H1 (cell line): ENCODE measurements around the gene MYCBPAP. TPM values are rescaled to one million over a fixed set of nuclear protein-coding genes. Genes with fewer than 3 reads are reported as not detected.

Experiments
- CTCF ChIA-PET: fragments of 300-600 bp; sonication (Branson Sonifier 250); formaldehyde crosslinking; loops from one replicate; lab custom pipeline; 2021; ENCODE audit not compliant: partially characterized antibody; lab: Charles Lee
- POLR2A ChIA-PET: fragments of 300-600 bp; sonication (Branson Sonifier 250); formaldehyde crosslinking; loops from one replicate; lab custom pipeline; 2021; ENCODE audit warnings: inconsistent platforms; ENCODE audit not compliant: partially characterized antibody; lab: Charles Lee
- DNase-seq, 2 experiments: peaks; one replicate each; pipeline versions ENCODE4 v3.0.0 to v3.0.0-alpha.2; 2010 to 2022; ENCODE audit warnings: low spot score in 2 of 2, low read depth in 1 of 2, mixed read lengths in 1 of 2
- FAIRE-seq: peaks from 2 replicates; lab custom pipeline; 2011; peaks lifted over from hg19 to GRCh38; lab: Jason Lieb, UNC
- H2AFZ ChIP-seq: 2 replicates; pipeline ENCODE4 v1.8.1; 2012; ENCODE audit warnings: low read length, inconsistent platforms
- H2AK5ac ChIP-seq: 2 replicates; pipeline ENCODE4 v1.6.1; 2013; ENCODE audit warnings: low read depth, low read length
- H2BK120ac ChIP-seq: replicated peaks from 2 replicates; pipeline ENCODE3; 2013; ENCODE audit warnings: low read depth, low read length, inconsistent platforms
- H2BK12ac ChIP-seq: 2 replicates; pipeline ENCODE4 v1.6.1; 2013; ENCODE audit warnings: low read depth, low read length
- H2BK15ac ChIP-seq: 2 replicates; pipeline ENCODE4 v1.6.1; 2013; ENCODE audit warnings: low read length
- H2BK20ac ChIP-seq: 2 replicates; pipeline ENCODE4 v1.6.1; 2013; ENCODE audit warnings: low read length
- H2BK5ac ChIP-seq: 2 replicates; pipeline ENCODE4 v1.6.1; 2013; ENCODE audit warnings: low read depth, low read length
- H3K14ac ChIP-seq: 2 replicates; pipeline ENCODE4 v1.6.1; 2013; ENCODE audit warnings: inconsistent platforms; ENCODE audit not compliant: insufficient read length
- H3K18ac ChIP-seq: 2 replicates; pipeline ENCODE4 v1.6.1; 2013; ENCODE audit warnings: low read length; ENCODE audit errors: extremely low read depth
- H3K23ac ChIP-seq: 2 replicates; pipeline ENCODE4 v1.6.1; 2013; ENCODE audit warnings: inconsistent platforms; ENCODE audit not compliant: insufficient read length
- H3K23me2 ChIP-seq: 2 replicates; pipeline ENCODE4 v1.6.1; 2013; ENCODE audit warnings: low read depth, low read length
- H3K27ac ChIP-seq: 2 replicates; pipeline ENCODE4 v1.6.1; 2011; ENCODE audit warnings: low read depth, low read length, inconsistent platforms
- H3K27me3 ChIP-seq, 4 experiments: replicated peaks in 1 of 4; 1 replicate in 1 of 4; 2 replicates in 3 of 4; pipeline versions ENCODE4 v1.6.1 to v1.8.1; 2011 to 2013; ENCODE audit warnings: low read length in 3 of 4, mild to moderate bottlenecking in 3 of 4, inconsistent platforms in 2 of 4, mixed read lengths in 2 of 4, moderate library complexity in 1 of 4; ENCODE audit not compliant: control insufficient read depth in 3 of 4, insufficient read depth in 3 of 4; ENCODE audit errors: extremely low read depth in 1 of 4
- H3K36me3 ChIP-seq, 4 experiments: 2 replicates each; pipeline versions ENCODE4 v1.6.1 to v1.8.1; 2011 to 2013; ENCODE audit warnings: mild to moderate bottlenecking in 4 of 4, low read length in 3 of 4, moderate library complexity in 2 of 4, control low read depth in 1 of 4, inconsistent platforms in 1 of 4; ENCODE audit not compliant: insufficient read depth in 4 of 4, control insufficient read depth in 2 of 4
- H3K4ac ChIP-seq: replicated peaks from 2 replicates; pipeline ENCODE3; 2013; ENCODE audit warnings: low read length, low read depth, mixed read lengths, inconsistent platforms; ENCODE audit not compliant: insufficient read length
- H3K4me1 ChIP-seq, 4 experiments: replicated peaks in 1 of 4; 1 replicate in 1 of 4; 2 replicates in 3 of 4; pipeline versions ENCODE4 v1.6.1 to v1.8.1; 2011 to 2013; ENCODE audit warnings: low read length in 3 of 4, inconsistent platforms in 2 of 4, mixed read lengths in 1 of 4; ENCODE audit not compliant: insufficient read depth in 4 of 4, control insufficient read depth in 3 of 4
- H3K4me2 ChIP-seq, 2 experiments: 2 replicates each; pipeline versions ENCODE4 v1.6.1 to v1.8.1; 2011 to 2013; ENCODE audit warnings: low read depth in 2 of 2, low read length in 2 of 2, control low read depth in 1 of 2, inconsistent platforms in 1 of 2, mild to moderate bottlenecking in 1 of 2; ENCODE audit not compliant: insufficient read depth in 1 of 2
- H3K4me3 ChIP-seq, 4 experiments: fragments of 200-600, 300-600 bp in 1 of 4; sonication (generic), shearing (Covaris generic), sonication (Bioruptor Twin) in 1 of 4; 2 replicates each; pipeline versions ENCODE4 v1.5.1 to v1.8.1; 2011 to 2016; ENCODE audit warnings: low read length in 4 of 4, low read depth in 3 of 4, control low read depth in 2 of 4, inconsistent platforms in 2 of 4, mild to moderate bottlenecking in 2 of 4, mixed read lengths in 1 of 4, moderate library complexity in 1 of 4; ENCODE audit not compliant: insufficient read depth in 2 of 4; ENCODE audit errors: extremely low read depth in 1 of 4
- H3K56ac ChIP-seq: replicated peaks from 2 replicates; pipeline ENCODE3; 2013; ENCODE audit warnings: low read depth, mild to moderate bottlenecking, mixed read lengths, low read length, inconsistent platforms; ENCODE audit not compliant: insufficient read length
- H3K79me1 ChIP-seq: 2 replicates; pipeline ENCODE4 v1.6.1; 2013; ENCODE audit warnings: low read depth, low read length, control low read depth
- H3K79me2 ChIP-seq, 2 experiments: 2 replicates each; pipeline versions ENCODE4 v1.6.1 to v1.8.1; 2012 to 2013; ENCODE audit warnings: low read length in 2 of 2, mild to moderate bottlenecking in 2 of 2, inconsistent platforms in 1 of 2; ENCODE audit not compliant: insufficient read depth in 2 of 2, control insufficient read depth in 1 of 2
- H3K9ac ChIP-seq, 4 experiments: replicated peaks in 1 of 4; 1 replicate in 1 of 4; 2 replicates in 3 of 4; pipeline versions ENCODE4 v1.6.1 to v1.8.1; 2011 to 2013; ENCODE audit warnings: low read depth in 3 of 4, low read length in 3 of 4, control low read depth in 2 of 4, mild to moderate bottlenecking in 2 of 4, moderate library complexity in 2 of 4, inconsistent platforms in 1 of 4; ENCODE audit errors: extremely low read depth in 1 of 4
- H3K9me3 ChIP-seq, 2 experiments: 2 replicates each; pipeline versions ENCODE4 v1.6.1 to v1.8.1; 2012 to 2013; ENCODE audit warnings: mild to moderate bottlenecking in 2 of 2, moderate library complexity in 2 of 2, control low read depth in 1 of 2, inconsistent platforms in 1 of 2, low read depth in 1 of 2, low read length in 1 of 2, mixed read lengths in 1 of 2; ENCODE audit not compliant: insufficient read depth in 2 of 2
- H4K20me1 ChIP-seq, 2 experiments: replicated peaks in 1 of 2; 2 replicates each; pipeline versions ENCODE3 to v1.8.1; 2011 to 2013; ENCODE audit warnings: inconsistent platforms in 2 of 2, low read length in 2 of 2, mild to moderate bottlenecking in 1 of 2; ENCODE audit not compliant: insufficient read depth in 2 of 2, control insufficient read depth in 1 of 2
- H4K5ac ChIP-seq: 2 replicates; pipeline ENCODE4 v1.6.1; 2013; ENCODE audit warnings: low read length, low read depth, mixed read lengths, inconsistent platforms; ENCODE audit not compliant: insufficient read length
- H4K8ac ChIP-seq: 2 replicates; pipeline ENCODE4 v1.8.0; 2013; ENCODE audit warnings: mild to moderate bottlenecking, moderate library complexity, low read length, inconsistent platforms; ENCODE audit not compliant: insufficient read depth; ENCODE audit errors: extremely low read depth
- H4K91ac ChIP-seq: replicated peaks from 2 replicates; pipeline ENCODE3; 2013; ENCODE audit warnings: low read length, mixed read lengths, inconsistent platforms; ENCODE audit not compliant: insufficient read length
- ATF2 ChIP-seq: IDR thresholded peaks from 2 replicates; pipeline ENCODE4 v1.6.1; 2012; ENCODE audit warnings: low read length, inconsistent platforms
- EGR1 ChIP-seq: IDR thresholded peaks from 2 replicates; pipeline ENCODE4 v1.6.1; 2011; ENCODE audit warnings: low read depth, low read length, borderline replicate concordance
- NRF1 ChIP-seq: IDR thresholded peaks from 2 replicates; pipeline ENCODE4 v1.6.1; 2011; ENCODE audit warnings: mild to moderate bottlenecking, low read depth, low read length, improper control_type of control experiment
- WGBS, 2 experiments: shearing (Covaris generic) in 1 of 2; methylation state at CpG; one replicate each; pipeline versions ENCODE4 v1.1.6 to v1.1.7; 2013 to 2015; ENCODE audit warnings: low lambda C conversion rate in 2 of 2, mixed read lengths in 2 of 2, inconsistent platforms in 1 of 2, low coverage in 1 of 2, missing lambda C conversion rate in 1 of 2; ENCODE audit not compliant: insufficient replicate concordance in 2 of 2, insufficient coverage in 1 of 2, insufficient read length in 1 of 2; ENCODE audit errors: extremely low coverage in 1 of 2, missing lambda C conversion rate in 1 of 2; 5-methylcytosine and 5-hydroxymethylcytosine counted together
- polyA plus RNA-seq, 7 experiments: library from polyadenylated mRNA; depleted of rRNA in 3 of 7; stranded (reverse) in 5 of 7; unstranded in 2 of 7; fragments of >200 nt in 5 of 7; fragments of 200-250 nt in 2 of 7; gene quantifications; 1 replicate in 5 of 7; 2 replicates in 1 of 7; 4 replicates in 1 of 7; pipeline versions ENCODE4 v1.2.1 to v1.2.3, GENCODE V29; 2011 to 2013; ENCODE audit warnings: missing spikeins in 2 of 7, mixed read lengths in 2 of 7
- total RNA-seq: library from RNA; stranded (reverse); fragmentation: NEBNext Ultra II Directional; extraction: Animal tissue kit (Norgen Biotek cat#: 25700); gene quantifications from 2 replicates; pipeline ENCODE4 v1.2.1, GENCODE V29; 2021

The MYCBPAP gene
- total and polyA plus RNA-seq, 2 of the 8 experiments (the other 6 are each of a cell fraction or from before 2014, with no cell fraction given), result 0.89 to 3.3 TPM

- no peaks in the 10 kb centered on the region; a peak in 1 of 8 replicates for H3K36me3 ChIP-seq
- POLR2A ChIA-PET, result no interaction called here
- no peak overlapping the region for H3K27ac ChIP-seq
- FAIRE-seq, result no peak
- H2BK5ac ChIP-seq, result no peak overlapping the region
- H3K14ac ChIP-seq, result no peak overlapping the region
- no peak overlapping the region for H2BK120ac ChIP-seq
- no peaks in the 10 kb centered on the region for H3K79me1 ChIP-seq
- H4K91ac ChIP-seq, result no peak overlapping the region
- no peak overlapping the region for H2AFZ ChIP-seq
- no peak overlapping the region; a peak in 1 of 7 replicates for H3K9ac ChIP-seq
- WGBS, 2 experiments, result 90% methylated on average over 9 of the region's 9 CpGs; no CpG with 5 or more reads in 1 of the 2 experiments
- no peak overlapping the region for H4K5ac ChIP-seq
- H3K4me3 ChIP-seq, result no peak overlapping the region
- DNase-seq, result no peak
- H3K4ac ChIP-seq, result no peak overlapping the region
- H3K27me3 ChIP-seq, result peaks cover 0 to 5% (median 3%) of the 10 kb centered on the region in 4 experiments; a peak in 5 of 7 replicates
- no peak overlapping the region for H3K56ac ChIP-seq
- H3K23me2 ChIP-seq, result no peaks in the 10 kb centered on the region
- no peaks in the 10 kb centered on the region for H3K79me2 ChIP-seq
- H2AK5ac ChIP-seq, result no peak overlapping the region
- H3K4me1 ChIP-seq, result peaks cover 0 to 4% (median 0%) of the 10 kb centered on the region in 4 experiments; a peak in 1 of 7 replicates
- H3K18ac ChIP-seq, result no peak overlapping the region
- H2BK20ac ChIP-seq, result no peak overlapping the region
- no peak overlapping the region for H3K4me2 ChIP-seq
- no peak overlapping the region for H2BK12ac ChIP-seq
- H2BK15ac ChIP-seq, result no peak overlapping the region
- no peaks in the 10 kb centered on the region for H3K9me3 ChIP-seq
- H4K20me1 ChIP-seq, result peaks cover 0 to 9% of the 10 kb centered on the region in 2 experiments
- CTCF ChIA-PET, result no interaction called here
- no peak overlapping the region for H4K8ac ChIP-seq
- H3K23ac ChIP-seq, result no peak overlapping the region
- TF ChIP-seq NRF1 (no peak), ATF2 (no peak), EGR1 (no peak)
Observed at GRCh38 chr17:50462446-50462845, 45.8 kb upstream of the MYCBPAP start.
